ENCODE data around the gene AANAT.

Gene AANAT

GRCh38 chr17:76439314-76439928, 28.0 kb upstream of the AANAT start (continued):
- TF ChIP-seq PRDM10 (tag by site-specific recombination; IDR thresholded peaks at IDR 0.05) (peak; percentile 38), GLIS2 (tag by site-specific recombination; IDR thresholded peaks at IDR 0.05) (no peak), ZNF121 (tag by site-specific recombination; IDR thresholded peaks at IDR 0.05) (no peak)

DNA sequence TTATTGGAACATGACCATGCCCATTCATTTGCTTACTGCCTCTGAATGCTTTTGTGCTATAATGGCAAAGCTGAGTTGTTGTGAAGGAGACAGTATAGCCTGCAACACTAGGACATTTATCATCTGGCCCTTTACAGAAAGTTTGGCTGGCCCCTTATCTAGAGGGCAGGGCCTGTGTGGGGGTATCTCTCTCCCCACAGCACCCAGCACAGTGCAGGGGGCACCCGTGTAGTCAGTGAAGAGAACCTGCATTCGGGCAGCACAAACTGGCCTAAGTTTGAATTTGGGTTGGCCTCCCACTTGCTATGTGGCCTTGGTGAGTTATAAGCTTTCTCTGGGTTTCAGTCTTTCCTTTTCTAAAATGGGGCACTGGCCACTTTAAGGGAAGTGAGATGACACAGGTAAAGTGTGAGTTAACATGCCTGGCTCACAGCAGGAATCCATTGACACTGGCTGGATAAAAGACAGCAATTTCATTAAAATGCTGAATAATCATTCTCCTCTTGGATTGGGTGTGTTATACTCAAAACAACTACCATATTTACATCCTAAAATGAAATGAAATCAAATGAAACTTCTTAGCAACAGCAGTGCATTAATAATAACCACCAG, 26.5 kb upstream of the AANAT start:
- Histone ChIP-seq H3K4me3 (ENCODE audit: low read depth, low read length) (no peak overlapping the region), H3K4me1 (ENCODE audit: control insufficient read depth, insufficient read depth, low read length) (peaks cover 51% of the 10 kb centered on the region), H3K27ac (ENCODE audit: extremely low read depth, low read depth, low read length) (no peak overlapping the region), H3K9me3 (ENCODE audit: control insufficient read depth, insufficient read depth, low read depth, low read length) (no peaks in the 10 kb centered on the region), H3K36me3 (ENCODE audit: control insufficient read depth in 2 of 2, insufficient read depth in 1 of 2, low read length in 2 of 2) (no peaks in the 10 kb centered on the region)
- CTCF ChIA-PET = no interaction called here
- TF ChIP-seq PRDM1 (tag by site-specific recombination; IDR thresholded peaks at IDR 0.05) (0 out of 2 replicates have a peak, but pooled peaks have one; percentile 48), ZNF747 (tag by site-specific recombination; IDR thresholded peaks at IDR 0.05) (no peak)
- POLR2A ChIA-PET = no interaction called here

DNA sequence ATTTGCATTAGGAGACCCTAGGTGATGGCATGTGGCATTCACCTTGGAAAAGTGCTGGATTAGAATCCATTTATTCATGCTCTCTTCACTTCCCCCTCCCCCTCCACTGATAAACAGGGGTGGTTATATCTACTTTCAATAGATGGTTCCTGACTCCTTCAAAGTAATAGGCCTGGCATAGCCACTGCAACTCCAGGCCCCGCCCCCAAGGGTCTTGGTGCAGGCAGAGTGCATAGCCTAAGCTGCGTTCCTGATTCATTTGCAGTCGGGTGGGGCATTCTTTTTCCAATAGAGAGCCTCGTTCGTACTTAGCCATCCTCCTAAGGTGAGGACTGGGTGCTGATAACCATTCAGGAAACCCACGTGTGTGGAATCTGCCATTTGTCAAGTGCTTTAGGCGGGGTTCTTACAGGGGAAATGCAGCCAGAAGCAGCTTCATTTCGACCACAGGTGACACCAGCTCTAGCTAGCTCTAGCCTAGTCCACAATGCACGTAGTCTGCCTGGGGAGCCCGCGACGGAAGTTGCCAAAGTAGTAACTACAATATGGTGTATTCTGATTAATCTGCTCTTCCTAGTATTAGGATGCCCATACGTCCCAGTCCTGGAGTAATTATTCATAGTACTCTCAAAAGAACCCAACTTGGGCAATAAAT, 25.6 kb upstream of the AANAT start:
- Histone ChIP-seq H3K9me3 (ENCODE audit: control insufficient read depth, insufficient read depth, low read depth, low read length) (no peaks in the 10 kb centered on the region), H3K4me3 (ENCODE audit: low read depth, low read length) (no peak overlapping the region), H3K36me3 (ENCODE audit: control insufficient read depth in 2 of 2, insufficient read depth in 1 of 2, low read length in 2 of 2) (no peaks in the 10 kb centered on the region), H3K4me1 (ENCODE audit: control insufficient read depth, insufficient read depth, low read length) (peaks cover 51% of the 10 kb centered on the region), H3K27ac (ENCODE audit: extremely low read depth, low read depth, low read length) (no peak overlapping the region)
- ChIA-PET POLR2A (no interaction called here), CTCF (interaction anchor here (1.1 to 1.5 kb wide), 2 partner anchors 33 to 65 kb away, joined by 4 to 6 read pairs; no protein-coding TSS in a partner anchor)
- TF ChIP-seq MYNN (tag by site-specific recombination; IDR thresholded peaks at IDR 0.05; ENCODE audit: borderline replicate concordance) (peak; percentile 29; the same call in 1 of the 2 replicates), ZBTB17 (tag by site-specific recombination; IDR thresholded peaks at IDR 0.05) (peak; percentile 35; the same call in 1 of the 2 replicates), ZNF529 (tag by site-specific recombination; IDR thresholded peaks at IDR 0.05; ENCODE audit: insufficient replicate concordance) (no peak)

DNA sequence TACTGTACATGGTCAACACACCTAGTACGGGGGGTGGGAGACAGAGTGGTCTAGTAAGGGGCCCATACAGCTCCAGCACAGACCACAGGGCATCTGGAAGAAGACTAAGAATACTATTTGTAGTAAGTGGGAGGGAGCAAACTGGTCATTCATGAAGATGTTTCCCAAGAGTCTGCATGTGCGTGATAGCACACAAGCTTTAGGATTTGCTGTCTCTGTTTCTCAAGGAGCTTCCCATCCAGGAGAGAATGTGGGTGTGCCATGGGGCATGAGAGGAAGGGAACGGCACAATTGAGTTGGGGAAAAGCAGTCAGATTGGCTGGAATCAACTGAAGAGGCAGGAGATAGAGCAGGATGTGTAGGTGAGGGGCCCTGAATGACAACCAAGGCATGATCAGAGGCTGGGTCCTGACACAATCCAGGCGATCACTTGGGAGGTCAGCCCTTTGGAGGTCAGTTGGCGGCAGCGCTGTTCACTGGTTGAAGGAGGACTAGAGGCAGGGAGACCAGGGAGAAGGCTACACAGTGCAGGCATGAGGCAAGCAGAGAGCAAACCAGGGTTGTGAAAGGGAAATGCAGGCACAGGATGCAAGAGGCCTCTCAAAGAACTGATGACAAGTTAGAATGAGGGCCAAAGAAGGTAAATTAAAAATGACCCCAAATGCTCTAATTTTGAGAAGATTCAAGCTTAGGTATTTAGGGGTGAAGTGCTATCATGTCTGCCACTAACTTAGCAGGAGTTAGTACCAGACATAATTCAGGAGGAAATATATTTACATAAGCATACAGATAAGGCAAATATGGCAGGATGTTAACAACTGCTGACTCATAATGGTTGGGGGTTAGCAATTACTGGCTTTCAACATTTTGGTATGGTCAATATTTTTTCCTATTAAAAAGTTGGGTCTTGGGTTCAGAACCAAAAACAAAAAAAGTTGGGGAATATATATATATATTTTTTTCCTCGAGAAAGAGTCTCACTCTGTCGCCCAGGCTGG, 24.8 kb upstream of the AANAT start:
- ChIA-PET CTCF (interaction anchor here (1.0 to 1.5 kb wide), 4 partner anchors 11 to 64 kb away, joined by 3 to 6 read pairs (median 4); partner anchors contain the start of gene UBE2O), POLR2A (no interaction called here)
- Histone ChIP-seq H3K27ac (ENCODE audit: extremely low read depth, low read depth, low read length) (no peak overlapping the region), H3K9me3 (ENCODE audit: control insufficient read depth, insufficient read depth, low read depth, low read length) (no peaks in the 10 kb centered on the region), H3K4me3 (ENCODE audit: low read depth, low read length) (no peak overlapping the region), H3K4me1 (ENCODE audit: control insufficient read depth, insufficient read depth, low read length) (peaks cover 53% of the 10 kb centered on the region), H3K36me3 (ENCODE audit: control insufficient read depth in 2 of 2, insufficient read depth in 1 of 2, low read length in 2 of 2) (no peaks in the 10 kb centered on the region)
- TF ChIP-seq ZNF10 (tag by site-specific recombination; IDR thresholded peaks at IDR 0.05) = peak; percentile 35; the same call in 1 of the 2 replicates
- TF ChIP-seq ZNF184 (tag by site-specific recombination; IDR thresholded peaks at IDR 0.05) = 0 out of 2 replicates have a peak, but pooled peaks have one; percentile 16
- TF ChIP-seq ZNF121 (tag by site-specific recombination; IDR thresholded peaks at IDR 0.05) = no peak

Measured in HEK293 (cell line).